ENCODE results near the gene AAK1.

Gene AAK1

GRCh38 chr2:69597105-69597504 is 46.4 kb downstream of the AAK1 start:
- DNase-seq = no peak

GRCh38 chr2:69594341-69594740 is 49.2 kb downstream of the AAK1 start:
- DNase-seq = no peak

GRCh38 chr2:69592511-69592910 is 51.0 kb downstream of the AAK1 start:
- no peak for DNase-seq

GRCh38 chr2:69589973-69590652 is 53.4 kb downstream of the AAK1 start:
- DNase-seq = peak in 2 of 4 experiments; percentile 25 to 36

- no peak for DNase-seq
These were observed 54.6 kb downstream of the AAK1 start for GRCh38 chr2:69588945-69589344.

GRCh38 chr2:69588403-69588802 is 55.1 kb downstream of the AAK1 start:
- DNase-seq = no peak

GRCh38 chr2:69585855-69586555 is 57.5 kb downstream of the AAK1 start:
- DNase-seq = no peak

- peak; percentile 47 to 78 (median 52) for DNase-seq
These were observed 59.2 kb downstream of the AAK1 start for GRCh38 chr2:69584127-69584889.

GRCh38 chr2:69583321-69583833 is 60.2 kb downstream of the AAK1 start:
- no peak for DNase-seq

- peak; percentile 70 to 87 (median 72) for DNase-seq
These were observed 60.9 kb downstream of the AAK1 start for GRCh38 chr2:69582582-69583176.

- DNase-seq = peak; percentile 76 to 86 (median 82)
These were observed 61.6 kb downstream of the AAK1 start for GRCh38 chr2:69581774-69582581.

GRCh38 chr2:69580486-69580885 is 63.1 kb downstream of the AAK1 start:
- DNase-seq = peak in 2 of 4 experiments; percentile 19 to 33

- peak in 3 of 4 experiments; percentile 25 to 54 (median 49) for DNase-seq
These were observed 64.0 kb downstream of the AAK1 start for GRCh38 chr2:69579536-69579935.

- no peak for DNase-seq
These were observed 65.4 kb downstream of the AAK1 start for GRCh38 chr2:69578198-69578540.

- peak in 3 of 4 experiments; percentile 37 to 54 (median 48) for DNase-seq
These were observed 65.9 kb downstream of the AAK1 start for GRCh38 chr2:69577467-69578197.

- peak; percentile 49 to 68 (median 67) for DNase-seq
These were observed 66.7 kb downstream of the AAK1 start for GRCh38 chr2:69576880-69577279.

- peak in 3 of 4 experiments; percentile 21 to 38 (median 35) for DNase-seq
These were observed 67.6 kb downstream of the AAK1 start for GRCh38 chr2:69575926-69576325.

- peak in 3 of 4 experiments; percentile 28 to 58 (median 49) for DNase-seq
These were observed 68.2 kb downstream of the AAK1 start for GRCh38 chr2:69575371-69575770.

GRCh38 chr2:69572641-69573040 is 70.9 kb downstream of the AAK1 start:
- peak in 3 of 4 experiments; percentile 54 to 68 (median 67) for DNase-seq

- no peak for DNase-seq
These were observed 72.3 kb downstream of the AAK1 start for GRCh38 chr2:69571189-69571588.

GRCh38 chr2:69570474-69570873 is 73.1 kb downstream of the AAK1 start:
- no peak for DNase-seq

Measured in suppressor macrophage (primary cell).